Measurements from ENCODE around the gene SPTBN1. TPM values are rescaled to one million over a fixed set of nuclear protein-coding genes. Genes with fewer than 3 reads are reported as not detected.

Gene SPTBN1
- total and polyA plus RNA-seq, 2 of the 13 experiments (the other 11 are each of a cell fraction or from before 2014, with no cell fraction given), result 123 to 299 TPM

GRCh38 chr2:54670485-54671009, 214.4 kb downstream of the SPTBN1 start (continued):
- TF ChIP-seq ZNF362 (CRISPR knock-in tag; IDR thresholded peaks at IDR 0.05; ENCODE audit: borderline replicate concordance) (no peak), PREB (CRISPR knock-in tag; IDR thresholded peaks at IDR 0.05) (no peak), ZNF256 (CRISPR knock-in tag; conservative IDR thresholded peaks at IDR 0.05) (no peak), ZNF781 (CRISPR knock-in tag; IDR thresholded peaks at IDR 0.05; ENCODE audit: borderline replicate concordance, not compliant biosample characterization) (no peak), TBX2 (CRISPR knock-in tag; IDR thresholded peaks at IDR 0.05; ENCODE audit: borderline replicate concordance) (no peak), SIN3B (IDR thresholded peaks at IDR 0.05; ENCODE audit: low read length) (no peak), HNRNPL (IDR thresholded peaks at IDR 0.05; ENCODE audit: low read depth, low read length) (no peak), ZNF746 (CRISPR knock-in tag; IDR thresholded peaks at IDR 0.05) (no peak), ZC3H13 (CRISPR knock-in tag; IDR thresholded peaks at IDR 0.05) (peak; percentile 64), REST (IDR thresholded peaks at IDR 0.05; ENCODE audit: borderline replicate concordance in 1 of 2, low read depth in 1 of 2, low read length in 2 of 2) (no peak), ZNF788 (CRISPR knock-in tag; IDR thresholded peaks at IDR 0.05; ENCODE audit: borderline replicate concordance) (0 out of 2 replicates have a peak, but pooled peaks have one; percentile 4), ZBTB44 (CRISPR knock-in tag; IDR thresholded peaks at IDR 0.05) (no peak), NKX3-1 (CRISPR knock-in tag; IDR thresholded peaks at IDR 0.05) (no peak), KLF6 (CRISPR knock-in tag; IDR thresholded peaks at IDR 0.05) (no peak), FIP1L1 (IDR thresholded peaks at IDR 0.05; ENCODE audit: borderline replicate concordance, insufficient read depth, low read depth, low read length) (no peak), NONO (IDR thresholded peaks at IDR 0.05) (no peak), NONO (CRISPR knock-in tag; conservative IDR thresholded peaks at IDR 0.05) (0 out of 2 replicates have a peak, but pooled peaks have one; percentile 30), GTF3A (CRISPR knock-in tag; conservative IDR thresholded peaks at IDR 0.05) (0 out of 2 replicates have a peak, but pooled peaks have one; percentile 25), ZNF782 (CRISPR knock-in tag; IDR thresholded peaks at IDR 0.05; ENCODE audit: borderline replicate concordance) (no peak), CAMTA2 (CRISPR knock-in tag; IDR thresholded peaks at IDR 0.05; ENCODE audit: borderline replicate concordance) (no peak), RARA (CRISPR knock-in tag; IDR thresholded peaks at IDR 0.05) (no peak), ZNF333 (CRISPR knock-in tag; IDR thresholded peaks at IDR 0.05; ENCODE audit: borderline replicate concordance) (no peak), SOX5 (CRISPR knock-in tag; IDR thresholded peaks at IDR 0.05; ENCODE audit: borderline replicate concordance) (no peak), KDM4B (CRISPR knock-in tag; IDR thresholded peaks at IDR 0.05) (no peak)
